Endothelial cell (in vitro differentiated cells): ENCODE data around the gene KIF26A. TPM values are rescaled to one million over a fixed set of nuclear protein-coding genes. Genes with fewer than 3 reads are reported as not detected.

ENCODE experiments used
- DNase-seq: peaks from one replicate; pipeline ENCODE4 v3.0.0; 2021; ENCODE audit warnings: low spot score
- H3K27ac Mint-ChIP-seq: one replicate; pipeline ENCODE4 v1.8.0; 2021; ENCODE audit warnings: mixed read lengths, inconsistent platforms; ENCODE audit not compliant: unreplicated experiment
- H3K27me3 Mint-ChIP-seq: one replicate; pipeline ENCODE4 v1.8.0; 2021; ENCODE audit warnings: mild to moderate bottlenecking, moderate library complexity, mixed read lengths, inconsistent platforms; ENCODE audit not compliant: unreplicated experiment
- H3K36me3 Mint-ChIP-seq: one replicate; pipeline ENCODE4 v1.8.0; 2021; ENCODE audit warnings: mild to moderate bottlenecking, low read depth, mixed read lengths, inconsistent platforms; ENCODE audit not compliant: unreplicated experiment
- H3K4me1 Mint-ChIP-seq: one replicate; pipeline ENCODE4 v1.8.0; 2021; ENCODE audit warnings: mild to moderate bottlenecking, mixed read lengths, inconsistent platforms; ENCODE audit not compliant: unreplicated experiment
- H3K4me3 Mint-ChIP-seq: one replicate; pipeline ENCODE4 v1.8.0; 2021; ENCODE audit warnings: mild to moderate bottlenecking, mixed read lengths, inconsistent platforms; ENCODE audit not compliant: unreplicated experiment
- H3K9me3 Mint-ChIP-seq: one replicate; pipeline ENCODE4 v1.8.0; 2021; ENCODE audit warnings: mixed read lengths, inconsistent platforms; ENCODE audit not compliant: unreplicated experiment
- CTCF ChIP-seq: fragments of 200-600 bp; sonication (generic); IDR thresholded peaks from one replicate; pipeline ENCODE4 v1.5.0; 2021; ENCODE audit warnings: antibody characterized with exemption; ENCODE audit not compliant: unreplicated experiment
- total RNA-seq: library from RNA; stranded (reverse); fragmentation: NEBNext Ultra II Directional; extraction: Animal tissue kit (Norgen Biotek cat#: 25700); gene quantifications from one replicate; pipeline ENCODE4 v1.2.1, GENCODE V29; 2021; ENCODE audit not compliant: unreplicated experiment

KIF26A gene
- total RNA-seq, 1 donor from 2014 or later = 96.9 TPM

GRCh38 chr14:104192146-104192882 lies 53.9 kb downstream of the KIF26A start:
- no peak for DNase-seq
- peaks cover 13% of the 10 kb centered on the region for H3K27me3 Mint-ChIP-seq
- no peak for TF ChIP-seq CTCF
- no peak overlapping the region for H3K4me3 Mint-ChIP-seq
- H3K27ac Mint-ChIP-seq = no peak overlapping the region
- H3K9me3 Mint-ChIP-seq = no peaks in the 10 kb centered on the region
- peaks cover 3% of the 10 kb centered on the region for H3K36me3 Mint-ChIP-seq
- peaks cover 14% of the 10 kb centered on the region for H3K4me1 Mint-ChIP-seq

- no peak for TF ChIP-seq CTCF
- H3K9me3 Mint-ChIP-seq = no peaks in the 10 kb centered on the region
- H3K27ac Mint-ChIP-seq = no peak overlapping the region
- DNase-seq = no peak
- H3K27me3 Mint-ChIP-seq = peaks cover 13% of the 10 kb centered on the region
- no peak overlapping the region for H3K4me3 Mint-ChIP-seq
- H3K4me1 Mint-ChIP-seq = peaks cover 14% of the 10 kb centered on the region
- H3K36me3 Mint-ChIP-seq = peaks cover 3% of the 10 kb centered on the region
Measured at GRCh38 chr14:104192883-104193245, 54.5 kb downstream of the KIF26A start.

- H3K4me3 Mint-ChIP-seq = no peak overlapping the region
- H3K27me3 Mint-ChIP-seq = peaks cover 13% of the 10 kb centered on the region
- peaks cover 14% of the 10 kb centered on the region for H3K4me1 Mint-ChIP-seq
- TF ChIP-seq CTCF = no peak
- no peak overlapping the region for H3K27ac Mint-ChIP-seq
- DNase-seq = no peak
- H3K36me3 Mint-ChIP-seq = peaks cover 3% of the 10 kb centered on the region
- no peaks in the 10 kb centered on the region for H3K9me3 Mint-ChIP-seq
Measured at GRCh38 chr14:104194016-104194415, 55.6 kb downstream of the KIF26A start.

GRCh38 chr14:104194716-104195115 lies 56.3 kb downstream of the KIF26A start:
- no peak for TF ChIP-seq CTCF
- DNase-seq = no peak
- Mint-ChIP-seq H3K9me3 (no peaks in the 10 kb centered on the region), H3K27ac (no peak overlapping the region), H3K4me3 (no peak overlapping the region), H3K36me3 (no peaks in the 10 kb centered on the region), H3K27me3 (peaks cover 8% of the 10 kb centered on the region), H3K4me1 (peaks cover 10% of the 10 kb centered on the region)

- no peak for DNase-seq
- no peaks in the 10 kb centered on the region for H3K9me3 Mint-ChIP-seq
- TF ChIP-seq CTCF = no peak
- no peak overlapping the region for H3K4me3 Mint-ChIP-seq
- H3K36me3 Mint-ChIP-seq = no peaks in the 10 kb centered on the region
- peaks cover 8% of the 10 kb centered on the region for H3K27me3 Mint-ChIP-seq
- peaks cover 10% of the 10 kb centered on the region for H3K4me1 Mint-ChIP-seq
- no peak overlapping the region for H3K27ac Mint-ChIP-seq
Measured at GRCh38 chr14:104195361-104195760, 57.0 kb downstream of the KIF26A start.
